Keratinocyte (primary cell): ENCODE data around the gene MAPK12. TPM values are rescaled to one million over a fixed set of nuclear protein-coding genes. Genes with fewer than 3 reads are reported as not detected.

ENCODE experiments used
- DNase-seq: peaks from one replicate; pipeline ENCODE4 v3.0.0-alpha.2; 2011; ENCODE audit warnings: low read depth, missing footprints, low spot score
- FAIRE-seq: peaks from 2 replicates; lab custom pipeline; 2011; peaks lifted over from hg19 to GRCh38; lab: Jason Lieb, UNC
- H2AFZ ChIP-seq: 2 replicates; pipeline ENCODE4 v1.6.0; 2012; ENCODE audit warnings: low read length, control low read depth, inconsistent platforms; ENCODE audit not compliant: control insufficient read depth
- H3K27ac ChIP-seq: 2 replicates; pipeline ENCODE4 v1.5.1; 2011; ENCODE audit warnings: low read length; ENCODE audit not compliant: control insufficient read depth, insufficient read depth
- H3K27me3 ChIP-seq: 3 replicates; pipeline ENCODE4 v1.6.0; 2011; ENCODE audit warnings: low read length; ENCODE audit not compliant: control insufficient read depth, insufficient read depth; ENCODE audit errors: extremely low read depth
- H3K36me3 ChIP-seq, 2 experiments: 2 replicates in 1 of 2; 3 replicates in 1 of 2; pipeline ENCODE4 v1.5.1; 2011; ENCODE audit warnings: low read length in 2 of 2, mild to moderate bottlenecking in 1 of 2; ENCODE audit not compliant: control insufficient read depth in 2 of 2, insufficient read depth in 2 of 2; ENCODE audit errors: extremely low read depth in 1 of 2
- H3K4me1 ChIP-seq: 3 replicates; pipeline ENCODE4 v1.5.1; 2011; ENCODE audit warnings: low read length; ENCODE audit not compliant: control insufficient read depth, insufficient read depth; ENCODE audit errors: extremely low read depth
- H3K4me2 ChIP-seq: 3 replicates; pipeline ENCODE4 v1.6.0; 2011; ENCODE audit warnings: low read depth, low read length; ENCODE audit not compliant: control insufficient read depth, insufficient read depth; ENCODE audit errors: extremely low read depth
- H3K4me3 ChIP-seq, 3 experiments: fragments of 200-600 bp in 1 of 3; sonication (generic) in 1 of 3; 2 replicates in 2 of 3; 3 replicates in 1 of 3; pipeline ENCODE4 v1.5.1; 2011 to 2016; ENCODE audit warnings: low read length in 3 of 3, mild to moderate bottlenecking in 3 of 3, control low read depth in 2 of 3, inconsistent platforms in 1 of 3, low read depth in 1 of 3, mixed read lengths in 1 of 3, mixed run types in 1 of 3, moderate library complexity in 1 of 3; ENCODE audit not compliant: control insufficient read depth in 2 of 3, insufficient read depth in 2 of 3; ENCODE audit errors: extremely low read depth in 1 of 3
- H3K79me2 ChIP-seq: 2 replicates; pipeline ENCODE4 v1.6.0; 2012; ENCODE audit warnings: low read length; ENCODE audit not compliant: control insufficient read depth, insufficient read depth
- H3K9ac ChIP-seq: 3 replicates; pipeline ENCODE4 v1.6.0; 2011; ENCODE audit warnings: low read length; ENCODE audit not compliant: control insufficient read depth, insufficient read depth; ENCODE audit errors: extremely low read depth
- H3K9me1 ChIP-seq: 3 replicates; pipeline ENCODE4 v1.6.0; 2011; ENCODE audit warnings: low read length; ENCODE audit not compliant: control insufficient read depth, insufficient read depth; ENCODE audit errors: extremely low read depth
- H3K9me3 ChIP-seq: 2 replicates; pipeline ENCODE4 v1.5.1; 2012; ENCODE audit warnings: low read depth, low read length; ENCODE audit not compliant: control insufficient read depth
- H4K20me1 ChIP-seq: 3 replicates; pipeline ENCODE4 v1.6.0; 2011; ENCODE audit warnings: low read length; ENCODE audit not compliant: control insufficient read depth, insufficient read depth; ENCODE audit errors: extremely low read depth
- CTCF ChIP-seq, 3 experiments: IDR thresholded peaks in 1 of 3; conservative IDR thresholded peaks in 1 of 3; optimal IDR thresholded peaks in 1 of 3; 2 replicates in 2 of 3; 3 replicates in 1 of 3; pipeline versions ENCODE3 to v1.5.1; 2011; ENCODE audit warnings: low read length in 3 of 3, mild to moderate bottlenecking in 3 of 3, moderate library complexity in 2 of 3, control low read depth in 1 of 3, inconsistent platforms in 1 of 3; ENCODE audit not compliant: insufficient read depth in 2 of 3; ENCODE audit errors: extremely low read depth in 1 of 3
- EZH2 ChIP-seq: IDR thresholded peaks from one replicate; pipeline ENCODE4 v1.6.1; 2012; ENCODE audit warnings: inconsistent platforms, mild to moderate bottlenecking, low read length, moderate library complexity
- dilution Hi-C: fragments of 300-500 bp; cut with MboI; formaldehyde crosslinking; loops from one replicate; pipeline ENCODE4 v1.7.0; 2020; ENCODE audit warnings: low sequenced_read_pairs; ENCODE audit not compliant: extremely low pct_ligation_motif_present
- polyA plus RNA-seq, 5 experiments: library from polyadenylated mRNA; depleted of rRNA in 3 of 5; stranded (reverse) in 3 of 5; stranded (forward) in 1 of 5; unstranded in 1 of 5; fragments of >200 nt; gene quantifications; 1 replicate in 1 of 5; 2 replicates in 3 of 5; 3 replicates in 1 of 5; pipeline versions ENCODE4 v1.2.1 to v1.2.3, GENCODE V29; 2011 to 2012; ENCODE audit warnings: missing spikeins in 2 of 5, low read depth in 1 of 5, low replicate concordance in 1 of 5

Gene MAPK12
- polyA plus RNA-seq, 1 donor (not counting 4 experiments of a cell fraction or from before 2014, with no cell fraction given) = 10.1 TPM

DNA sequence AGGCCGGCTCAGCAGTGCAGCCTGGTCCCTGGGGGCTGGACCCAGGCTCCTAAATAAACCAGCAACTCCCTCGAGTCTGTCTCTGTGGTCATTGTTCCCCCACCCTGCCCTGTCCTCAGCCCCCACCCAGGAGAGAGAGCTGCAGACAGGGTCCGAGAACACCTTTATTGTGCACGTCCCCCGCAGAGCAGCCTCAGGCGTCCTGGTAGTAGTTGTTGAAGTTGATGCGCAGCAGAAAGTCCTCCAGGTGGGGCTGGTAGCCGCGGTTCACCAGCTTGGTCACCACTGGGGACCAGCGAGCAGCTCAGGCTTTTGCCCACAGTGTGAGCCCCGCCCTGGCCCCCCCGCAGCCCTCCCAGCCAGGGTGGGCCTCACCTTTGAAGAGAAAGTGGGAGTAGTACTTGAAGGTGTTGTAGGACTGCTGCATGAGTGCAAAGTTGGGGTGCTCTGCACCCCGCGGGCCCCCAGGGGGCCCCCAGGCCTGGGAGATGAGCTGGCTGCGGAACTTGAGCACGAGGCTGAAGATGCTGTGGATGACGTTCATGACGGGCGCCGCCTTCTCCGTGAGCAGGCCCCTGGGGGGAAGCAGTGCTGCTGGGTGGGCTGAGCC, 43.8 kb downstream of the MAPK12 start:
- no peak for FAIRE-seq
- Histone ChIP-seq H3K79me2 (peaks cover 19% of the 10 kb centered on the region), H4K20me1 (no peaks in the 10 kb centered on the region), H3K9me3 (no peaks in the 10 kb centered on the region), H3K27ac (no peak overlapping the region), H3K4me3 (no peak overlapping the region), H3K9me1 (no peaks in the 10 kb centered on the region), H3K27me3 (no peaks in the 10 kb centered on the region), H3K9ac (no peak overlapping the region), H3K36me3 (peaks cover 26 to 54% of the 10 kb centered on the region in 2 experiments), H2AFZ (no peak overlapping the region), H3K4me1 (no peaks in the 10 kb centered on the region), H3K4me2 (no peak overlapping the region)
- TF ChIP-seq EZH2 = no peak
- no peak for TF ChIP-seq CTCF (optimal IDR thresholded peaks at IDR 0.05 in 1 of 3, IDR thresholded peaks at IDR 0.05 in 1 of 3, conservative IDR thresholded peaks at IDR 0.05 in 1 of 3; ENCODE audit: extremely low read depth in 1 of 3, insufficient read depth in 2 of 3, low read length in 3 of 3)
- dilution Hi-C loops = no loop called here
- no peak for DNase-seq

GRCh38 chr22:50216684-50217520, 44.6 kb downstream of the MAPK12 start:
- H3K36me3 ChIP-seq = peaks cover 28 to 52% of the 10 kb centered on the region in 2 experiments

More at GRCh38 chr22:50216684-50217520, 44.6 kb downstream of the MAPK12 start:
- DNase-seq (no peak), FAIRE-seq (no peak)
- dilution Hi-C loops = no loop called here
- H4K20me1 ChIP-seq = no peaks in the 10 kb centered on the region
- H2AFZ ChIP-seq = no peak overlapping the region
- no peak overlapping the region for H3K9ac ChIP-seq
- H3K4me3 ChIP-seq = no peak overlapping the region
- H3K27me3 ChIP-seq = no peaks in the 10 kb centered on the region
- no peaks in the 10 kb centered on the region for H3K9me3 ChIP-seq
- H3K27ac ChIP-seq = no peak overlapping the region
- peaks cover 25% of the 10 kb centered on the region for H3K79me2 ChIP-seq
- H3K9me1 ChIP-seq = no peaks in the 10 kb centered on the region
- H3K4me2 ChIP-seq = no peak overlapping the region
- H3K4me1 ChIP-seq = no peaks in the 10 kb centered on the region
- TF ChIP-seq CTCF (optimal IDR thresholded peaks at IDR 0.05 in 1 of 3, IDR thresholded peaks at IDR 0.05 in 1 of 3, conservative IDR thresholded peaks at IDR 0.05 in 1 of 3; ENCODE audit: extremely low read depth in 1 of 3, insufficient read depth in 2 of 3, low read length in 3 of 3) = no peak
- no peak for TF ChIP-seq EZH2
